BJ (cell line): ENCODE measurements around the gene DGKZ. TPM values are rescaled to one million over a fixed set of nuclear protein-coding genes. Genes with fewer than 3 reads are reported as not detected.

ENCODE experiments used
- CTCF ChIA-PET: fragments of 350-600 bp; formaldehyde crosslinking; extraction: SDS; loops from one replicate; lab custom pipeline; 2021; ENCODE audit warnings: antibody characterized with exemption, inconsistent platforms; lab: Yijun Ruan, JAX
- POLR2A ChIA-PET: fragments of 300-600 bp; sonication (Branson Sonifier 250); formaldehyde crosslinking; extraction: SDS; loops from one replicate; lab custom pipeline; 2021; ENCODE audit warnings: antibody characterized with exemption; lab: Charles Lee
- DNase-seq: peaks from one replicate; pipeline ENCODE4 v3.0.0-alpha.2; 2011; ENCODE audit warnings: low read depth
- H3K27me3 ChIP-seq: 2 replicates; pipeline ENCODE4 v1.6.0; 2011; ENCODE audit warnings: low read length; ENCODE audit not compliant: control insufficient read depth, insufficient read depth
- H3K36me3 ChIP-seq: 2 replicates; pipeline ENCODE4 v1.5.1; 2011; ENCODE audit warnings: low read length; ENCODE audit not compliant: control insufficient read depth, insufficient read depth
- H3K4me3 ChIP-seq: 2 replicates; pipeline ENCODE4 v1.5.1; 2011; ENCODE audit warnings: low read depth, mild to moderate bottlenecking, control low read depth, low read length
- CTCF ChIP-seq: IDR thresholded peaks from 2 replicates; pipeline ENCODE4 v1.5.1; 2011; ENCODE audit warnings: low read depth, mild to moderate bottlenecking, control low read depth, inconsistent platforms, low read length, moderate library complexity; ENCODE audit not compliant: insufficient read depth
- polyA plus RNA-seq: library from polyadenylated mRNA; depleted of rRNA; stranded (reverse); fragments of >200 nt; gene quantifications from 2 replicates; pipeline ENCODE4 v1.2.3, GENCODE V29; 2011

Gene DGKZ
- polyA plus RNA-seq, 1 experiment = 31.7 TPM

GRCh38 chr11:46385169-46386004, 38.1 kb downstream of the DGKZ start:
- H3K36me3 ChIP-seq = no peaks in the 10 kb centered on the region
- no peak for TF ChIP-seq CTCF
- peaks cover 16% of the 10 kb centered on the region for H3K27me3 ChIP-seq
- ChIA-PET CTCF (no interaction called here), POLR2A (no interaction called here)
- no peak overlapping the region for H3K4me3 ChIP-seq
- DNase-seq = no peak

GRCh38 chr11:46386005-46386578, 38.8 kb downstream of the DGKZ start:
- no peak for DNase-seq
- no peak for TF ChIP-seq CTCF
- H3K36me3 ChIP-seq = no peaks in the 10 kb centered on the region
- H3K27me3 ChIP-seq = peaks cover 20% of the 10 kb centered on the region
- ChIA-PET POLR2A (no interaction called here), CTCF (interaction anchor here (7.2 kb wide), 1 partner anchor 156 kb away, joined by 81 read pairs; no protein-coding TSS in a partner anchor)
- H3K4me3 ChIP-seq = no peak overlapping the region

- Histone ChIP-seq H3K4me3 (no peak overlapping the region), H3K27me3 (peaks cover 20% of the 10 kb centered on the region), H3K36me3 (no peaks in the 10 kb centered on the region)
- ChIA-PET CTCF (interaction anchor here (0.7 to 7.2 kb wide), 3 partner anchors 66 to 155 kb away, joined by 3 to 81 read pairs (median 30); no protein-coding TSS in a partner anchor), POLR2A (no interaction called here)
- DNase-seq = no peak
- no peak for TF ChIP-seq CTCF
Measured at GRCh38 chr11:46386674-46387073, 39.4 kb downstream of the DGKZ start.

- ChIA-PET CTCF (interaction anchor here (0.7 to 7.2 kb wide), 5 partner anchors 67 to 154 kb away, joined by 3 to 81 read pairs (median 20); no protein-coding TSS in a partner anchor), POLR2A (no interaction called here)
- no peak for TF ChIP-seq CTCF
- no peak overlapping the region for H3K4me3 ChIP-seq
- no peaks in the 10 kb centered on the region for H3K36me3 ChIP-seq
- no peak for DNase-seq
- H3K27me3 ChIP-seq = peaks cover 20% of the 10 kb centered on the region
Measured at GRCh38 chr11:46387456-46387855, 40.2 kb downstream of the DGKZ start.

- peaks cover 20% of the 10 kb centered on the region for H3K27me3 ChIP-seq
- H3K36me3 ChIP-seq = no peaks in the 10 kb centered on the region
- CTCF ChIA-PET = interaction anchor here (0.9 to 7.2 kb wide), 20 partner anchors 8 to 421 kb away, joined by 3 to 81 read pairs (median 4); partner anchors contain the start of gene ATG13
- POLR2A ChIA-PET = no interaction called here
- no peak for DNase-seq
- H3K4me3 ChIP-seq = no peak overlapping the region
- no peak for TF ChIP-seq CTCF
Measured at GRCh38 chr11:46387919-46388618, 40.8 kb downstream of the DGKZ start.
